GM18520 (cell line): Measurements from ENCODE around the gene CCDC86.

Source experiments
- ATAC-seq: cut with Tn5 transposase; IDR thresholded peaks from one replicate; pipeline ENCODE4 v1.9.1; 2021; ENCODE audit not compliant: unreplicated experiment

Gene CCDC86

GRCh38 chr11:60887556-60887955, 45.6 kb downstream of the CCDC86 start:
- no peak for ATAC-seq

- ATAC-seq = no peak
Measured at GRCh38 chr11:60889869-60890311, 48.0 kb downstream of the CCDC86 start.

GRCh38 chr11:60890696-60891095, 48.8 kb downstream of the CCDC86 start:
- ATAC-seq = no peak

GRCh38 chr11:60891103-60891741, 49.3 kb downstream of the CCDC86 start:
- no peak for ATAC-seq

- no peak for ATAC-seq
Measured at GRCh38 chr11:60895687-60896086, 53.8 kb downstream of the CCDC86 start.

GRCh38 chr11:60897496-60897895, 55.6 kb downstream of the CCDC86 start:
- ATAC-seq = no peak

GRCh38 chr11:60899046-60899936, 57.4 kb downstream of the CCDC86 start:
- no peak for ATAC-seq

GRCh38 chr11:60899977-60900376, 58.1 kb downstream of the CCDC86 start:
- no peak for ATAC-seq
